ENCODE measurements around the gene SETDB1.

DNA sequence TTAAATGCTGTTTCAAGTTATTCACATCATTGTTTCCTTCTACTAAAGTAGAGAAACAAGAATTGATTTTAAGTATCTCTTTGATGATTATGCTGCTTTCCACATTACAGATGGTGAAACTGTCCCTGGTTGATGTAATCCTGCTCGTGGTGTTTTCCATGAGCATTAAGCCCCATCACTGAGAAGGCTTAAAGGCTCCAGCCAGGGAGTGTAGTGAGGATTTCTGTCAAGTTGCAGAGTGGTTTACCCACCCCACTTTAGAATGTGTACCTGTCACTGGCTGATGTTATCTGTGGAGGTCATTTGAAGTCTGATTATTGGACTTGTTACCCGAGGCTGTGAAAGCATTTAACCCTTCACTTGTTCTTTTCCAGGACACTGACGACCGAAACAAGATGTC, 35.6 kb downstream of the SETDB1 start:
- TF ChIP-seq POLR2AphosphoS5 (IDR thresholded peaks at IDR 0.05), result no peak
- no peak for TF ChIP-seq POLR2A (IDR thresholded peaks at IDR 0.05)

Data from prostate gland (tissue), 1 donor.